GM21576 (cell line): ENCODE measurements around the gene EVC.
"Not testable (repeated sequence)": the region's sequence is repeated elsewhere in the genome, so short reads cannot be mapped to it uniquely, and the experiment has no call there.

Experiments
- ATAC-seq: cut with Tn5 transposase; IDR thresholded peaks from one replicate; pipeline ENCODE4 v1.9.1; 2021; ENCODE audit warnings: mild to moderate bottlenecking, moderate library complexity; ENCODE audit not compliant: unreplicated experiment

Gene EVC

GRCh38 chr4:5707778-5708448 is 3.1 kb upstream of the EVC start:
- ATAC-seq = no peak

- no peak for ATAC-seq
These were observed 2.4 kb upstream of the EVC start, which contains the start of gene EVC2 for GRCh38 chr4:5708449-5709206. Gene EVC2 (minus strand): TSS chr4:5708559. CDS start chr4:5708513, 46 bp downstream.

- ATAC-seq = no peak
These were observed 1.8 kb upstream of the EVC start for GRCh38 chr4:5709207-5709575.

- no peak for ATAC-seq
These were observed 688 bp upstream of the EVC start for GRCh38 chr4:5710065-5710960.

GRCh38 chr4:5711479-5712184 is 631 bp downstream of the EVC start:
- ATAC-seq = no peak

- no peak for ATAC-seq
These were observed 1.5 kb downstream of the EVC start for GRCh38 chr4:5712517-5712916.

- no peak for ATAC-seq
These were observed 1.9 kb downstream of the EVC start for GRCh38 chr4:5712931-5713330.

GRCh38 chr4:5713861-5714260 is 2.9 kb downstream of the EVC start:
- no peak for ATAC-seq

GRCh38 chr4:5715357-5715756 is 4.4 kb downstream of the EVC start:
- no peak for ATAC-seq

GRCh38 chr4:5716391-5716790 is 5.4 kb downstream of the EVC start:
- ATAC-seq = no peak

- no peak for ATAC-seq
These were observed 6.6 kb downstream of the EVC start for GRCh38 chr4:5717449-5718158.

- no peak for ATAC-seq
These were observed 7.4 kb downstream of the EVC start for GRCh38 chr4:5718411-5718810.

- ATAC-seq = no peak
These were observed 8.5 kb downstream of the EVC start for GRCh38 chr4:5719350-5720055.

GRCh38 chr4:5720157-5720850 is 9.3 kb downstream of the EVC start:
- no peak for ATAC-seq

- no peak for ATAC-seq
These were observed 10.0 kb downstream of the EVC start for GRCh38 chr4:5720980-5721379.

GRCh38 chr4:5721923-5722322 is 10.9 kb downstream of the EVC start:
- no peak for ATAC-seq

- no peak for ATAC-seq
These were observed 11.3 kb downstream of the EVC start for GRCh38 chr4:5722328-5722727.

- ATAC-seq = no peak
These were observed 13.4 kb downstream of the EVC start for GRCh38 chr4:5724377-5724776.

GRCh38 chr4:5728412-5728811 is 17.4 kb downstream of the EVC start:
- ATAC-seq = not testable (repeated sequence)
